ENCODE measurements around the gene FAM50B. TPM values are rescaled to one million over a fixed set of nuclear protein-coding genes. Genes with fewer than 3 reads are reported as not detected.

FAM50B gene
- total RNA-seq, 1 donor from 2014 or later, result 10.6 TPM

DNA sequence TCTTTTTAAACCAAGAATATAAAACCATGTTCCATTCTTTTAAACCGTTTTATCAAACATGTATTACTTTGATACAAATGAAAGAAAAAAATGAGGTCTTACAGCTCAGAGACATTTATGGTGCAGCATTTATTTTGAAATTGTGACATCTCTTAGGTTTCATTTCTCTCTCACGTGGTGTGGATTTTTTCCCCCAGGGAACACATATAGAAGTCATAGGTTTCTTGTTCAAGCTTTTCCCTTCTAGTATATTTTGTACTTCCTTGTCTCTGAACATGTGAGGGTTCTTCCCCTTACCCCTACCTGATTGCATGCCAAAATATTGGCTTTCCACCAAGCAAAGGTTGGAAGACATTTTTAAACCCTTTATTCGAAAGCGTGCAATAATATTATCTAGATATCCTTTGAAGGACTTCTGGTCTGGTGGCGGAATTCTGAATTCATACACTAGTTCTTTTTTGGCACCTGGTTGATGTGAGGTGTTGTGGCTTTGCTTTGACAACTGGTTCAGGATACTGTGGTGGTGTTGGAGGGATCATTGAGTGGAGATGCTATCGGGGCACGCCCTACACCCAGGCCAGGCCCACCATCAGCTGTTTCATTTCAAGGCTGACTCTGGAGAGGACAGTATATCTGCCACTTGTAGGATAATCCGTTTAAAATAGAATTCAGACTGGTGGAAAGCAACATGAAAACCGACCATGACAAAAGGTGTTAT lies 5.6 kb upstream of the FAM50B start:
- no peak for ATAC-seq
- Histone ChIP-seq H3K9me3 (no peaks in the 10 kb centered on the region), H3K4me1 (peaks cover 24% of the 10 kb centered on the region), H3K4me3 (no peak overlapping the region), H3K27ac (no peak overlapping the region), H3K27me3 (ENCODE audit: low read depth) (no peaks in the 10 kb centered on the region), H3K36me3 (no peaks in the 10 kb centered on the region)
- no peak for DNase-seq
- TF ChIP-seq, protein P1, sequence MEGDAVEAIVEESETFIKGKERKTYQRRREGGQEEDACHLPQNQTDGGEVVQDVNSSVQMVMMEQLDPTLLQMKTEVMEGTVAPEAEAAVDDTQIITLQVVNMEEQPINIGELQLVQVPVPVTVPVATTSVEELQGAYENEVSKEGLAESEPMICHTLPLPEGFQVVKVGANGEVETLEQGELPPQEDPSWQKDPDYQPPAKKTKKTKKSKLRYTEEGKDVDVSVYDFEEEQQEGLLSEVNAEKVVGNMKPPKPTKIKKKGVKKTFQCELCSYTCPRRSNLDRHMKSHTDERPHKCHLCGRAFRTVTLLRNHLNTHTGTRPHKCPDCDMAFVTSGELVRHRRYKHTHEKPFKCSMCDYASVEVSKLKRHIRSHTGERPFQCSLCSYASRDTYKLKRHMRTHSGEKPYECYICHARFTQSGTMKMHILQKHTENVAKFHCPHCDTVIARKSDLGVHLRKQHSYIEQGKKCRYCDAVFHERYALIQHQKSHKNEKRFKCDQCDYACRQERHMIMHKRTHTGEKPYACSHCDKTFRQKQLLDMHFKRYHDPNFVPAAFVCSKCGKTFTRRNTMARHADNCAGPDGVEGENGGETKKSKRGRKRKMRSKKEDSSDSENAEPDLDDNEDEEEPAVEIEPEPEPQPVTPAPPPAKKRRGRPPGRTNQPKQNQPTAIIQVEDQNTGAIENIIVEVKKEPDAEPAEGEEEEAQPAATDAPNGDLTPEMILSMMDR (IDR thresholded peaks at IDR 0.05), result no peak
- intact Hi-C loops (cut with DNase I), result no loop called here

DNA sequence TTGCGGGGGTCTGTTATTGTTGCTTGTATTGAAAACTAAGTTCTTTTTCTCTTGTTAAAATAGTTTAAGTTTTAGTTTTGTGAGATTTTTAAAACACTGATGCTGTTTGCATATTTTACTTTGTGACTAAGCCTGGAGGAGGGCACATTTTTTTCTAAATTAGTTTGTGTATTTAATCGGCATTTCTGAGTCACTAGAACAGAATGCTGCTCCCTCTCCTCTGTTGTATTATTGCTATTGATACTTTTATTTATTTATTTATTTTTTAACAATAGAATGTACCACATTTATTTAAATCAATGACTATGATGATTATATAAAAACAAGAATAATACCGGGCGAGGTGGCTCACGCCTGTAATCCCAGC lies 5.1 kb upstream of the FAM50B start:
- Histone ChIP-seq H3K36me3 (no peaks in the 10 kb centered on the region), H3K27ac (no peak overlapping the region), H3K4me1 (peaks cover 25% of the 10 kb centered on the region), H3K27me3 (ENCODE audit: low read depth) (no peaks in the 10 kb centered on the region), H3K4me3 (no peak overlapping the region), H3K9me3 (no peaks in the 10 kb centered on the region)
- TF ChIP-seq, protein P1 (IDR thresholded peaks at IDR 0.05), result no peak
- DNase-seq (no peak), ATAC-seq (no peak)
- intact Hi-C loops (cut with DNase I), result no loop called here

DNA sequence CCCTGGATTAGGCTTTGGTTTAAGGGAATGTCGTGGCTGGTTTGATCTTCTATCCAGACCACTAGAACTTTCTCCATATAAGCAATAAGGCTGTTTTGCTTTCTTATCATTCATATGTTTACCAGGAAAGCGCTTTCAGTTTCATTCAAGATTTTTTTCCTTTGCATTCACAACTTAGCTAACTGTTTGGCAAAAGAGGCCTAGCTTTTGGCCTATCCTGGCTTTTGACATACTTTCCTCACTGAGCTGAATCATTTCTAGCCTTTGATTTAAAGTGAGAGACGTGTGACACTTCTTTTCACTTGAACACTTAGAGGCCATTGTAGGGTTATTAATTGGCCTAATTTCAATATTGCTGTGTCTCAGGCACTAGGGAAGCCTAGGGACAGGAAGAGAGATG lies 1.7 kb upstream of the FAM50B start:
- TF ChIP-seq, protein P1 (IDR thresholded peaks at IDR 0.05), result no peak
- ATAC-seq, result no peak
- Histone ChIP-seq H3K27me3 (ENCODE audit: low read depth) (no peaks in the 10 kb centered on the region), H3K4me1 (peaks cover 29% of the 10 kb centered on the region), H3K9me3 (no peaks in the 10 kb centered on the region), H3K4me3 (no peak overlapping the region), H3K27ac (peak overlapping the region; percentile 76), H3K36me3 (no peaks in the 10 kb centered on the region)
- DNase-seq, result no peak
- intact Hi-C loops (cut with DNase I), result no loop called here

DNA sequence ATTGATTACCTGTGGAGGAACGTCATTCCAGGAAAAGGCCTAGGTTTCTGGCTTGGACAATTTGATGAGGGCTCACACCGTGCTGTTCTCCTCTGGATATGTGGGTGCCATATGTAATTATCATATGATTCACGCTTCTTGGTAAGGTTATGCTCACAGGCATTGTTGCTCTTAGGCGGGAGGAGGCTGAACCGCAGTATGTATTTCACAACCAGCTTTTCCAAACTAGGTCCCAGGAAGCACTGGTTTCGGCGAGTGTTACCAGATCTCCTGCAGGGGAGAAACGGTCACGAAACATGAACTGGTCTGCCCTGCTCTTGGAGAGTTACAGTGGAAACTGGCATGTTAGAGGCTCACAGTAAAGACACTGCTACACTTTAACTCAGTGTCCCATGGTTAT lies 793 bp upstream of the FAM50B start:
- Histone ChIP-seq H3K4me1 (peaks cover 24% of the 10 kb centered on the region), H3K27me3 (ENCODE audit: low read depth) (no peaks in the 10 kb centered on the region), H3K9me3 (no peaks in the 10 kb centered on the region), H3K27ac (peak overlapping the region; percentile 76), H3K36me3 (no peaks in the 10 kb centered on the region), H3K4me3 (peak overlapping the region; percentile 63)
- DNase-seq, result no peak
- TF ChIP-seq, protein P1 (IDR thresholded peaks at IDR 0.05), result no peak
- peak in 1 of 2 donors; percentile 1 for ATAC-seq
- intact Hi-C loops (cut with DNase I), result no loop called here

DNA sequence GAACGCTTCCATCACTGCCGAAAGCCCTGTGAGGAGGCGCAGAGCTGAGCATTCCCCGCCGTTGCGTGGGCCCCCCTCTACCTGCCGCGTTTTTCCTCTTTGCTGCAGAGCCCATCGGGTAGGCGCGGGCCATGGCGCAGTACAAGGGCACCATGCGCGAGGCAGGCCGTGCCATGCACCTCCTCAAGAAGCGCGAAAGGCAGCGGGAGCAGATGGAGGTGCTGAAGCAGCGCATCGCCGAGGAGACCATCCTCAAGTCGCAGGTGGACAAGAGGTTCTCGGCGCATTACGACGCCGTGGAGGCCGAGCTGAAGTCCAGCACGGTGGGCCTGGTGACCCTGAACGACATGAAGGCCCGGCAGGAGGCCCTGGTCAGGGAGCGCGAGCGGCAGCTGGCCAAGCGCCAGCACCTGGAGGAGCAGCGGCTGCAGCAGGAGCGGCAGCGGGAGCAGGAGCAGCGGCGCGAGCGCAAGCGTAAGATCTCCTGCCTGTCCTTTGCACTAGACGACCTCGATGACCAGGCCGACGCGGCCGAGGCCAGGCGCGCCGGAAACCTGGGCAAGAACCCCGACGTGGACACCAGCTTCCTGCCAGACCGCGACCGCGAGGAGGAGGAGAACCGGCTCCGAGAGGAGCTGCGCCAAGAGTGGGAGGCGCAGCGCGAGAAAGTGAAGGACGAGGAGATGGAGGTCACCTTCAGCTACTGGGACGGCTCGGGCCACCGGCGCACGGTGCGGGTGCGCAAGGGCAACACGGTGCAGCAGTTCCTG lies 693 bp downstream of the FAM50B start:
- Histone ChIP-seq H3K27me3 (ENCODE audit: low read depth) (no peaks in the 10 kb centered on the region), H3K4me3 (peak overlapping the region; percentile 63), H3K27ac (peak overlapping the region; percentile 76), H3K4me1 (peaks cover 24% of the 10 kb centered on the region), H3K36me3 (no peaks in the 10 kb centered on the region), H3K9me3 (no peaks in the 10 kb centered on the region)
- peak; percentile 59 for DNase-seq
- intact Hi-C loops (cut with DNase I), result no loop called here
- ATAC-seq, result peak; percentile 35 to 42
- TF ChIP-seq, protein P1 (IDR thresholded peaks at IDR 0.05), result no peak

All from lower lobe of right lung (tissue), 2 donors.